Measurements from ENCODE around the gene CNST. TPM values are rescaled to one million over a fixed set of nuclear protein-coding genes. Genes with fewer than 3 reads are reported as not detected.
"Not testable (repeated sequence)": the region's sequence is repeated elsewhere in the genome, so short reads cannot be mapped to it uniquely, and the experiment has no call there.

CNST gene
- total RNA-seq, 1 donor = 58.8 TPM

DNA sequence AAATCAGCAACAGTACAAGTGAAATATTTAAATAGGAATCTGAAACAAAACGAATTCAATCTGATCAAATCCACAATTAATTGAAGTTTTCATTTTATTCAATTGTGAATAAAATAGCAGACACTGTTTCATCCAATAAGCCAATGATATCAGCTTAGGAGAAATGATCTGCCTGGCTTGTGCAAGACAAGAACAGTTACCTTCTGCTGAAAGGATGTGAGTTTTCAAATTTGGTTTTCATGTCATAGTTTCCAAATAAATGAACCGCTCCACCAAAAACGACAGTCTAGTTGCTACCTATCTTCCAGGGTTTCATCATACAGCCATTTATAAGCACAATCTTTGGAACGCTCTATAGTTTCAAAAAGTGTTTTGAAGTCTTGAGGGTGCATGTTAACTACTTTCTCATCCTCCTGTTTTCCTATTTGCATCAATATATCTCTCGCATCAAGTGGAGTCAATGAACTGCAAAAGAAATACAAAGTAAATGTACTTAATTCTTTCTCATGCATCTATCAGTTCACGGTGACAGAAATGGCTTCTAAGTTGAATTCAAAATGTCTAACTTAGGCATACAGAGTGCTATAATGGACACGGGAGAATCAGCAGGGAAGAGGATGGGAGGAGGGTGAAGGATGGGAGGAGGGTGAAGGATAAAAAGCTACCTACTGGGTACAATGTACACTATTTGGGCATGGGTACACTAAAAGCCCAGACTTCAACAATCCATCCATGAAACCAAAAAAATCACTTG lies 25.3 kb upstream of the CNST start:
- Histone ChIP-seq H3K9me3 (ENCODE audit: low read depth, low read length) (no peaks in the 10 kb centered on the region), H3K4me1 (ENCODE audit: insufficient read depth, low read length) (no peaks in the 10 kb centered on the region), H3K27me3 (ENCODE audit: insufficient read depth, low read length) (no peaks in the 10 kb centered on the region)

DNA sequence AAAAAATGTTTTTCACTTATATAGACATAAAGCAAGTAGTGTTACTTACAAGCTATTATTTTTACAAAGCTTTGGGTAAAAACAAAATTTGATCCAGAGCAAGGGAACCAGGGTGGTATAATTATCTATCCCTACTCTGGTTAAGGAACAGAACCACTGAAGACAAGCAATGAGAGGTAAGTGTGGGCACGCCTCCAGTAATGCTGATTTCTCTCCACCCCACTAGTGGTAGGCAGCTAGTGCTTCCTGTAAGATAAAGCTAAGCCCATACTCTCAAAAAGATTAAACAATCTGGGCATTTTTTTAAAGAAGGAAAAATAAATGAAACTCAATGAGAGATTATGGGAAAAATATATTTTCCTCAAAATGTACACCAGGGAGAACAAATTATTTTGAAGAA lies 22.3 kb upstream of the CNST start:
- H3K9me3 ChIP-seq (ENCODE audit: low read depth, low read length) = no peaks in the 10 kb centered on the region
- no peak overlapping the region for H3K4me3 ChIP-seq (ENCODE audit: low read length)
- H3K4me1 ChIP-seq (ENCODE audit: insufficient read depth, low read length) = no peaks in the 10 kb centered on the region
- H3K27me3 ChIP-seq (ENCODE audit: insufficient read depth, low read length) = no peaks in the 10 kb centered on the region

More for the DNA sequence above, 25.3 kb upstream of the CNST start:
- H3K4me3 ChIP-seq (ENCODE audit: low read length) = no peak overlapping the region

DNA sequence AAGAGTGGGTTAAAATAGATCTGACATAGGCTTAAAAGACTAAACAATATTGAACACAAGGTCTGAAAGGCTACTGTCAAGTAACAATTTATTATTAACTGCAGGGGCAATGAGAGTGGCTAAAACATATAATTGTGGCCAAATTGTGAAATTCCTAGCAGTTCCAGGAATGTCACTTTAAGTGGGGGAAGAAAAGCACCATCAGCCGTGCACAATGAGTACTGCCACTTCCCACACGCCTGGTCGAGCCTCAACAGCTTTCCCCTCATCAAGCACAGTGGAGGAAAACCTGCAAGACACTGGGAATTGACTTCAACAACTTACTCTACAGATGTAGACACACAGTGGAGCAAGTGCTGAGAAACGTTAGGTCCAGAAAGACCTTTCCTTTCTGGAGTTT lies 16.6 kb upstream of the CNST start:
- Histone ChIP-seq H3K9me3 (ENCODE audit: low read depth, low read length) (no peaks in the 10 kb centered on the region), H3K4me1 (ENCODE audit: insufficient read depth, low read length) (no peaks in the 10 kb centered on the region), H3K4me3 (ENCODE audit: low read length) (no peak overlapping the region), H3K27me3 (ENCODE audit: insufficient read depth, low read length) (no peaks in the 10 kb centered on the region)

DNA sequence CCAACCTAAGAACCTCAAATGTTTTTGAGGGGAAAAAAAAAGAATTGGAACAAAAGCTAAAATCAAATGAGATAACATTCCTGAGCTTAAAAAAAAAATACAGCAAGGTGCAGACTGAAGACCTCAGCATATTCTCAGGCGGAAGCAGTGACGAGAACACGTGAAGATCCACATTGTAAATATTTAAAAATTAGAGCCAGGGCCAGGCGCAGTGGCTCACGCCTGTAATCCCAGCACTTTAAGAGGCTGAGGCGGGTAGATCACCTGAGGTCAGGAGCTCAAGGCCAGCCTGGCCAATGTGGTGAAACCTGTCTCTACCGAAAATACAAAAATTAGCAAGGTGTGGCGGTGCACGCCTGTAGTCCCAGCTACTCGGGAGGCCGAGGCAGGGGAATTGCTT lies 15.9 kb upstream of the CNST start:
- Histone ChIP-seq H3K4me3 (ENCODE audit: low read length) (no peak overlapping the region), H3K9me3 (ENCODE audit: low read depth, low read length) (no peaks in the 10 kb centered on the region), H3K4me1 (ENCODE audit: insufficient read depth, low read length) (no peaks in the 10 kb centered on the region), H3K27me3 (ENCODE audit: insufficient read depth, low read length) (no peaks in the 10 kb centered on the region)

DNA sequence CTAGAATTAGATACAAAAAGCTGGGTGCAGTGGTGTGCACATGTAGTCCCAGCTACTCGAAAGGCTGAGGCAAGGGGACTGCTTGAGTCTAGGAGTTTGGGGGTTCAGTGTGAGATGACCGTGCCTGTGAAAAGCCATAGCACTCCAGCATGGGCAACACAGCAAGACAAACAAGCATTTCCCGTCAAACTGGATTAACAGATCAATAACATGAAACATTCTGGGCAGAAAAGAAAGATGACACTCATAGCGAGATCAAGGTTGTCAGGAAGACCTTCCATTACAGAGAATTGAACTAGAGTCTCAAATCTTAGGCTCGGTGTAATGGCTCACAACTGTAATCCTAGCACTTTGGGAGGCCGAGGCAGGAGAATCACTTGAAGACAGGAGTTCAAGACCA lies 14.1 kb upstream of the CNST start:
- Histone ChIP-seq H3K9me3 (ENCODE audit: low read depth, low read length) (no peaks in the 10 kb centered on the region), H3K4me1 (ENCODE audit: insufficient read depth, low read length) (no peaks in the 10 kb centered on the region), H3K4me3 (ENCODE audit: low read length) (no peak overlapping the region), H3K27me3 (ENCODE audit: insufficient read depth, low read length) (no peaks in the 10 kb centered on the region)

DNA sequence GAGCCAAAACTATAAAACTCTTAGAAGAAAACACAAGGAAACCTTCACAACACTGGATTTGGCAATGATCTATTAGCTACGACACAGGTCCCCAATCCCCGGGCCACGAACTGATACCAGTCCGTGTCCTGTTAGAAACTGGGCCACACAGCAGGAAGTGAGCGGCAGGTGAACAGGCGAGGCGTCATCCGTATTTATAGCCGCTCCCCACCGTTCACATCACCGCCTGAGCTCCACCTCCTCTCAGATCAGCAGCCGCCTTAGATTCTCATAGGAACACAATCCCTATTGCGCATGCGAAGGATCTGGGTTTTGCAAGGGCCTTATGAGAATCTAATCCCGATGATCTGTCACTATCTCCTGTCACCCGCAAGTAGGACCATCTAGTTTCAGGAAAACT lies 12.1 kb upstream of the CNST start:
- Histone ChIP-seq H3K4me3 (ENCODE audit: low read length) (no peak overlapping the region), H3K27me3 (ENCODE audit: insufficient read depth, low read length) (no peaks in the 10 kb centered on the region), H3K4me1 (ENCODE audit: insufficient read depth, low read length) (no peaks in the 10 kb centered on the region), H3K9me3 (ENCODE audit: low read depth, low read length) (no peaks in the 10 kb centered on the region)

DNA sequence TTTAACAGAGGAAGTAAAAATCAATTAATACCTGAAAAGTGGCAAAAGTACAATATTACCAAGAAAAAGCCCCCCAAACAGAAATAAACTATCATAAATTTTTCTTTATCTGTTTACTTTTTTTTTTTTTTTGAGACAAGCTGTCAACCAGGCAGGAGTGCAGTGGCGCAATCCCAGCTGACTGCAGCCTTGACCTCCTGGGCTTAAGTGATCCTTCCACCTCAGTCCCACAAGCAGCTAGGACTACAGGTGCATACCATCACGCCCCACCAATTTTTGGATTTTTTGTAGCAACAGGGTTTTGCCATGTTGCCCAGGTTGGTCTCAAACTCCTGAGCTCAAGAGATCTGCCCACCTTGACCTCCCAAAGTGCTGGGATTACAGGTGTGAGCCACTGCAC lies 8.2 kb upstream of the CNST start:
- Histone ChIP-seq H3K27me3 (ENCODE audit: insufficient read depth, low read length) (no peaks in the 10 kb centered on the region), H3K4me1 (ENCODE audit: insufficient read depth, low read length) (no peaks in the 10 kb centered on the region), H3K4me3 (ENCODE audit: low read length) (no peak overlapping the region), H3K9me3 (ENCODE audit: low read depth, low read length) (no peaks in the 10 kb centered on the region)

DNA sequence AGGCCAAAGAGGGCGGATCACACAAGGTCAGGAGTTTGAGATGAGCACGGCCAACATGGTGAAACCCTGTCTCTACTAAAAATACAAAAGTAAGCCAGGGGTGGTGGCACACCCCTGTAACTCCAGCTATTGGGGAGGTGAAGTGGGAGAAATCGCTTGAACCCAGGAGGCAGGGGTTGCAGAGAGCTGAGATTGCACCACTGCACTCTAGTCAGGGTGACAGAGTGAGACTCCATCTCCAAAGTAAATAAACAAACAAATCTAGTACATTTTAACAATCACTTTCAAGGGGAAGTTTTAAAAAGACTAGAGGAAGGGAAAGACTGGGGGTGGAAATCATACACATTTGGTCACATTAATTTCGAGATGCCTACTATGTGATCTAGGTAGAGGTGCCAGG lies 6.9 kb upstream of the CNST start:
- Histone ChIP-seq H3K4me3 (ENCODE audit: low read length) (no peak overlapping the region), H3K9me3 (ENCODE audit: low read depth, low read length) (no peaks in the 10 kb centered on the region), H3K4me1 (ENCODE audit: insufficient read depth, low read length) (peaks cover 4% of the 10 kb centered on the region), H3K27me3 (ENCODE audit: insufficient read depth, low read length) (no peaks in the 10 kb centered on the region)

DNA sequence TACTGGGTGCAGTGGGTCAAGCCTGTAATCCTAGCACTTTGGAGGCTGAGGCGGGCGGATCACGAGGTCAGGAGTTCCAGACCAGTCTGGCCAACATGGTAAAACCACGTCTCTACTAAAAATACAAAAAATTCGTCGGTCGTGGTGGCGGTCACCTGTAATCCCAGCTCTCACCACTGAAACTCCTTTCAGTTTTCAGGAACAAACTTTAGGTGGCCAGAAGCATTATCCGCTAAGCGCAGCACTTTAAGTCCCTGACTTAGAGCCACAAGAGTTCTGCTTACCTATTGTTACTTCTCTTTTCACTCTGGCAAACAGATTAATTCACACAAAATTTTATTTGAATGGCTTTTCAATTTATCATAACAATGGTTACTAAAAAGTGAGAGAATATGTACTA lies 5.4 kb upstream of the CNST start:
- not testable (repeated sequence) for H3K4me3 ChIP-seq (ENCODE audit: low read length); H3K9me3 ChIP-seq (ENCODE audit: low read depth, low read length); H3K27me3 ChIP-seq (ENCODE audit: insufficient read depth, low read length)
- H3K4me1 ChIP-seq (ENCODE audit: insufficient read depth, low read length) = peaks cover 19% of the 10 kb centered on the region

DNA sequence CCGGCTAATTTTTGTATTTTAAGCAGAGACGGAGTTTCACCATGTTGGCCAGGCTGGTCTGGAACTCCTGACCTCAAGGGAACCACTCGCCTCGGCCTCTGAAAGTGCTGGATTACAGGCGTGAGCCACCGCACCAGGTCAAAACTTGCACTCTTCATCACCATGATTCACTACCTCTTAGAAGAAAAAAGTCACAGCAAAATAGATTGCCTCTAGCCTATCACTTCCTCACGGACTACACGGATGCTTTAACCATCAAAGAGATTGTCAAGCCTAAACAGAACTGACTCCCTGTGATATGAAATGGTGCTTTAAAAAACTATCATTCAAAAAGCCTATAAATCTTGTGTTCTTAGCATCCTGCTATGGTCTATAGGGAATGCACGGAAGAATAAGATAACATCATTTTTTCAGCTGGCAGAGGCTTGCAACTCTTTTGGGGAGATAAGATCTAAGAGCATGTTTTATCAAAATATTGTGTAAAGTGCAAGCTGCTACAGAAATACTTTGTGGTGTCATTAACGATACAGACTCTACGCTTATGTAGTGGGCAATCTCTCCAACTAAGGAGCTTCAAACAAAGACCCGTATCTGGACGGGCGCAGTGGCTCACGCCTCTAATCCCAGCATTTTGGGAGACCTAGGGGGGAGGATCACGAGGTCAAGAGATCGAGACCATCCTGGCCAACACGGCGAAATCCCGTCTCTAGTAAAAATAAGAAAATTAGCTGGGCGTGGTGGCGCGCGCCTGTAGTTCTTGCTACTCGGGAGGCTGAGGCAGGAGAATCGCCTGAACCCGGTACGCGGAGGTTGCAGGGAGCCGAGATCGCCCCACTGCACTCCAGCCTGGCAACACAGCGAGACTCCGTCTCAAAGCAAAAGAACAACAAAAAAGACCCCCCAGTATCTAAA lies 1.2 kb upstream of the CNST start:
- Histone ChIP-seq H3K9me3 (ENCODE audit: low read depth, low read length) (no peaks in the 10 kb centered on the region), H3K27me3 (ENCODE audit: insufficient read depth, low read length) (no peaks in the 10 kb centered on the region), H3K4me1 (ENCODE audit: insufficient read depth, low read length) (peaks cover 43% of the 10 kb centered on the region), H3K4me3 (ENCODE audit: low read length) (peak overlapping the region; percentile 99)

DNA sequence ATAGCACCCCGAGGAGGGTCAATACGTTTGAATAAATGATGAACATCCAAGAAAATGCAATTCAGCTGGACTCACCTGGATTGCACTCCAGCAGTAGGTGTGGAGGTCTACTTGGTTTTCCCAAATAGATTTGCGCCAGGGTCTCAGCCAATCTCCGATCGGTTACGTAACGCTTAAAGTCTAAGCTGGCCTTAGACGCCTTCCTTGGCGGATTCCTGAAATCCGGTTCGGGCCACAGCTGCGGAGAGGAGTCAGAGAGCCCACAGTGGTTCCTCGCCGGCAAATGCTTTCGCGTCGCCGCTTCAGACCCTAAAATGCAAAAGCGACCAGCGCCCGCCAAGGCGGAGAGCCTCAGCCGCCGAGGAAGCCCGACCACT lies 517 bp upstream of the CNST start:
- Histone ChIP-seq H3K4me1 (ENCODE audit: insufficient read depth, low read length) (peaks cover 47% of the 10 kb centered on the region), H3K27me3 (ENCODE audit: insufficient read depth, low read length) (no peaks in the 10 kb centered on the region), H3K4me3 (ENCODE audit: low read length) (peak overlapping the region; percentile 99)

DNA sequence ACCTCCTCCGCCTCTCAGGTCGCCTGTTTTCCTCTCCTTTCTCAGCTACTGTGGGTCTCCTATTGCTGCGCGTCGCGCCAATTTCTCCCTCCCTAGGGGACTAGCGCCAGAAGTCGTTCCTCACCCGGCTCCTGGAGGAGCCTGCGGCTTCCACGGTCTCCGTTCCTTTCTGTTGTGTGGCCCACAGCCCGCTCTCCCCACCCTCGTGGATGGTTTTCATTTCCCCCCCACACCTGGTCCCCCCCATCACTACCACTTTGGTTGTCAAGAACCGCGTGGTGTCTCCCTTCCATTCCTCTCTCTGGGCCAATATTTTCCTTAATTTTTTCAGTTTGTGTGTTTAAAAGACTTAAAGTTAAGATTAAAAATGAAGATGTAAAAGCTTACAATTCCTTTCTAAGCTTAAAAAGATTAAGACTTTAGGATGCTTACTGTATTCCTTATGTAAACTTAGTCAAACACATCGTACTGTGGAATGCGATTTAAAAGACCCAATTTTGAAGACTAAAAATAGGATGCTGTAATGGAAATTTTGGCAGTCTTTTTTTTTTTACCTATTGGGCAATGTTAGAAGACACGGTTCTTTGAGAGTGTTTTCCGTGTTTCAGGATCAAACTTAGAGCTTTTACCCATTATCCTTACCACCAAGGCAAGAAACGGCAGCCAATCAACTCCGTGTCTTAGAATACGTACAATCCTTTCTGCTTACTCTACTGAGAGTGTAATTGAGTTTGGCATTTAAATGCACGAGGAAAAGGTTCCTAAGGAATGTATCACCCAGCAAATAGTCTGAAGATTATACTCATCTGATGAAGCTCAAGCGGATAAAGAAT lies 773 bp downstream of the CNST start:
- Histone ChIP-seq H3K4me3 (ENCODE audit: low read length) (peak overlapping the region; percentile 99), H3K9me3 (ENCODE audit: low read depth, low read length) (no peaks in the 10 kb centered on the region), H3K27me3 (ENCODE audit: insufficient read depth, low read length) (no peaks in the 10 kb centered on the region), H3K4me1 (ENCODE audit: insufficient read depth, low read length) (peaks cover 59% of the 10 kb centered on the region)

More for the DNA sequence above, 517 bp upstream of the CNST start:
- no peaks in the 10 kb centered on the region for H3K9me3 ChIP-seq (ENCODE audit: low read depth, low read length)

DNA sequence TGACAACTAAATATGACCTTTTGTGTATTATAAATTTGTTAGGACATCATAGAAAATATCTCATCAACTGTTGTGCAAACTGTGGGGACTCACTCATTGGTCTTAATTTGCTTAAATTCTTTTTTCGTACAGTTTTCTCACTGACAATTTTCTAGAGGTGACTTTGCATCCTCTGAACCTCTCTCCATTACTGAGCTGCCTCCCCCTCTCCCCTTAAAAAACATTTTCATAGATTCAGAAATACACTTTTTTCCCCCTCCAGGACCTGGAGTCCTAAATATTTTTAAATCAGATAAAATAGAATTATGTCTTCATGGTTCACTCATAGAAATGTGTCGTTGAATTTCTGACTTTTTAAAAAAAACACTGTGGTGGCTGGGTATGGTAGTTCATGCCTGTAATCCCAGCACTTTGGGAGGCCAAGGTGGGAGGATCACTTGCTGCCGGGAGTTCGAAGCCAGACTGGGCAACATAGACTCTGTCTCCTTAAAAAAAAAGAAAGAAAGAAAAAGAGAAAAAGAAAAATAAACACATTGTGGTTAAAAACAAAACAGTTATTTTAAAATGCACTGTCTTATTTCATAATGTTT lies 1.5 kb downstream of the CNST start:
- Histone ChIP-seq H3K4me1 (ENCODE audit: insufficient read depth, low read length) (peaks cover 65% of the 10 kb centered on the region), H3K9me3 (ENCODE audit: low read depth, low read length) (no peaks in the 10 kb centered on the region), H3K4me3 (ENCODE audit: low read length) (peak overlapping the region; percentile 99)

DNA sequence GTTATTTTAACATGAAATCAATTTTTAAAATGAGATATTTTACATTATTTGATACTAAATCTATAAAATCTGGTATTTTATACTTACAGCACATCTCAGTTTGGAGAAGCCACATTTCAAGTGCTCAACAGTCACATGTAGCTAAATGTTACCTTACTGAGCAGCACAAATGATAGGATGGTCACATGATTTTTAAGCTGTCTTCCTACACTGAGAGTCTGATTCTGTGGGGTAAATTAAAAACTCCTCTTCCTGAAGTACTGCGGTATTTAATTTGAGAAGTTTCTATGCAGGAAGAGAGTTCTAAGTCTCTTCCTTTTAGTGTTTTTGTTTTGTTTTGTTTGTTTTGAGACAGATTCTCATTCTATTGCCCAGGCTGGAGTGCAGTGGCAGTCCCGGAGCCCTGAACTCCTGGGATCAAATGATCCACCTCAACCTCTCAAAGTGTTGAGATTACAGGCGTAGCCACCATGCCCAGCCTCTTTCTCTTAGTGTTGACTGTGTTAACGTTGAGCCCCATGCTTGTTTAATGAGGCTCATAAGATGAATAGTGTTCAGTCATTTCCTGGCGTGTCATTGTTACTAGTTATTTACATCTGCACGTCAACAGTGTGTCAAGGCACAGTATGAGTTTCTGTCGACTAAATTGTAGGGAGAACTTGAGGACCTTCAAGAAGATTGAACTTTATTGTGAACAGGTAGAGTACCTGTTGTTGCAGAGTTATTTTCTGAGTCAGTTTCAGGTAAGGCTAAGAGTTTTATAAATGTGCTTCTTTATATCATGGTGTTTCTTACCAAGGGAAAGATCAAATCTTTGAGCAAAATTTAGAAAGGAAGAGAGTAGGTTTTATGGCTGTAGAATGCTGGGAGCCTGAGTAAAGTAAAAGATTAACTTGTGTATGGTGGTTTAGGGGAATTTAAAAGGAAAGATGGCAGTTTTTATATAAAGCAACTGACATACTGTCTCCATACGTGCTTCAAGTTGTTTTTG lies 3.3 kb downstream of the CNST start:
- no peaks in the 10 kb centered on the region for H3K9me3 ChIP-seq (ENCODE audit: low read depth, low read length)
- no peaks in the 10 kb centered on the region for H3K27me3 ChIP-seq (ENCODE audit: insufficient read depth, low read length)
- H3K4me3 ChIP-seq (ENCODE audit: low read length) = peak overlapping the region; percentile 12
- H3K4me1 ChIP-seq (ENCODE audit: insufficient read depth, low read length) = peaks cover 77% of the 10 kb centered on the region

More for the DNA sequence above, 1.5 kb downstream of the CNST start:
- no peaks in the 10 kb centered on the region for H3K27me3 ChIP-seq (ENCODE audit: insufficient read depth, low read length)

Data from mononuclear cell (primary cell).